Measurements from ENCODE around the gene SHOC2. TPM values are rescaled to one million over a fixed set of nuclear protein-coding genes. Genes with fewer than 3 reads are reported as not detected.

SHOC2 gene
- total and polyA plus RNA-seq, 7 donors, result 20.0 to 45.8 (median 35.4) TPM

DNA sequence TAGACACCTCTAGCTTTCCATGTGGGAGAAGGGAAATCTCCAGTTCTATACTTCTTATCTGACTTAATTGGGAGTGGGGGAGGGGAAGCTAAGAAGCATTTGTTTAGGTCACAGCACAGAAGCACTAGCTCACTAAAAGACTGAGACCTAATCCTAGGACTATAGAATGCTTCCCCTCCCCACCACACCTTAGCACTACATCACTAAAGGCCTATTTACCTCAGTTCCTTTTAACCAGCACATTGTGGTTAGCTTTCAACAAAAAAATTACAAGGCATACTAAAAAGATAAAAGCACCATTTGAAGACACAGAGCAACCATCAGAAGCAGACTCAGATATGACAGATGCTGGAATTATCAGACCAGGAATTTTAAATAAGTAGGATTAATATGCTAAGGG lies 103.7 kb downstream of the SHOC2 start:
- TF ChIP-seq, protein P1, sequence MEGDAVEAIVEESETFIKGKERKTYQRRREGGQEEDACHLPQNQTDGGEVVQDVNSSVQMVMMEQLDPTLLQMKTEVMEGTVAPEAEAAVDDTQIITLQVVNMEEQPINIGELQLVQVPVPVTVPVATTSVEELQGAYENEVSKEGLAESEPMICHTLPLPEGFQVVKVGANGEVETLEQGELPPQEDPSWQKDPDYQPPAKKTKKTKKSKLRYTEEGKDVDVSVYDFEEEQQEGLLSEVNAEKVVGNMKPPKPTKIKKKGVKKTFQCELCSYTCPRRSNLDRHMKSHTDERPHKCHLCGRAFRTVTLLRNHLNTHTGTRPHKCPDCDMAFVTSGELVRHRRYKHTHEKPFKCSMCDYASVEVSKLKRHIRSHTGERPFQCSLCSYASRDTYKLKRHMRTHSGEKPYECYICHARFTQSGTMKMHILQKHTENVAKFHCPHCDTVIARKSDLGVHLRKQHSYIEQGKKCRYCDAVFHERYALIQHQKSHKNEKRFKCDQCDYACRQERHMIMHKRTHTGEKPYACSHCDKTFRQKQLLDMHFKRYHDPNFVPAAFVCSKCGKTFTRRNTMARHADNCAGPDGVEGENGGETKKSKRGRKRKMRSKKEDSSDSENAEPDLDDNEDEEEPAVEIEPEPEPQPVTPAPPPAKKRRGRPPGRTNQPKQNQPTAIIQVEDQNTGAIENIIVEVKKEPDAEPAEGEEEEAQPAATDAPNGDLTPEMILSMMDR (IDR thresholded peaks at IDR 0.05), result no peak
- H3K36me3 ChIP-seq (ENCODE audit: insufficient read depth in 1 of 2, low read depth in 1 of 2), result peaks cover 0 to 5% of the 10 kb centered on the region in 2 donors
- intact Hi-C loops (cut with DNase I), result no loop called here
- no peaks in the 10 kb centered on the region for H3K4me1 ChIP-seq
- DNase-seq (no peak), ATAC-seq (no peak)
- H3K4me3 ChIP-seq, result no peak overlapping the region
- H3K27ac ChIP-seq, result no peak overlapping the region
- H3K27me3 ChIP-seq (ENCODE audit: insufficient read depth in 3 of 3, low read length in 2 of 3), result no peaks in the 10 kb centered on the region
- H3K9me3 ChIP-seq, result no peaks in the 10 kb centered on the region

DNA sequence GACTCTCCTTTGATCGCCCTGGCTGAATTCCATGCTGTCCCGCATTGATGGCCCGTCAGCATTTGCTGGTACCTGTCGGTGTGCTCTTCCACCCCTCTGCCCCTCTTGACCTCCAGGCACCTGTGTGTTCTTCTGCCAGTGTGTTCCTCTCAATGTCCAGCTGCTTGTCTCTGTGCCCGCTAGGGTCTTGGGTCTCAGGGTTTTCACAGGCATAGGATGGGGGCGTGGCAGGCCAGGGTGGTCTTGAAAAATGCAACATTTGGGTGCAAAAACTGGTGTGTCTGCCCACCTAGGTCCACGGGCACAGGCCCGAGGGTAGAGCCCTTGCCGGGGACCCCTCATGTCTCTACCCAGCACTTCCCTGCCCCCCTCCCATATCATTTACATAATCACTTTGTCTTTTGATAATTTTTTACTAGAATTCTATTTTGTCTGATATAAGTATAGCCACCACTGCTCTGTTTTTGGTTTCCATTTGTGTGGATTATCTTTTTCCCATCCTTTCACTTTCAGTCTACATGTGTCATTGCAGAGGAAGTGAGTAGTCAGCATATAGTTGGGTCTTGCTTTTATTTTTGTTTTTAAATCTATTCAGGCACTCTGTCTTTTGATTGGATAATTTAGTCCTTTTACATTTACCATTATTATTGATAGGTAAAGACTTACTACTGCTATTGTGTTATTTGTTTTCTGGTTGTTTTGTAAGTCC lies 110.8 kb downstream of the SHOC2 start:
- no peak overlapping the region for H3K4me3 ChIP-seq
- no peaks in the 10 kb centered on the region for H3K36me3 ChIP-seq (ENCODE audit: insufficient read depth in 1 of 2, low read depth in 1 of 2)
- H3K27me3 ChIP-seq (ENCODE audit: insufficient read depth in 3 of 3, low read length in 2 of 3), result no peaks in the 10 kb centered on the region
- H3K27ac ChIP-seq, result no peak overlapping the region
- H3K9me3 ChIP-seq, result no peaks in the 10 kb centered on the region
- DNase-seq (no peak), ATAC-seq (no peak)
- TF ChIP-seq, protein P1 (IDR thresholded peaks at IDR 0.05), result no peak
- no peaks in the 10 kb centered on the region for H3K4me1 ChIP-seq
- WGBS, 3 donors, result 95 to 98% (median 97%) methylated on average over 9 of the region's 9 CpGs
- intact Hi-C loops (cut with DNase I), result no loop called here

DNA sequence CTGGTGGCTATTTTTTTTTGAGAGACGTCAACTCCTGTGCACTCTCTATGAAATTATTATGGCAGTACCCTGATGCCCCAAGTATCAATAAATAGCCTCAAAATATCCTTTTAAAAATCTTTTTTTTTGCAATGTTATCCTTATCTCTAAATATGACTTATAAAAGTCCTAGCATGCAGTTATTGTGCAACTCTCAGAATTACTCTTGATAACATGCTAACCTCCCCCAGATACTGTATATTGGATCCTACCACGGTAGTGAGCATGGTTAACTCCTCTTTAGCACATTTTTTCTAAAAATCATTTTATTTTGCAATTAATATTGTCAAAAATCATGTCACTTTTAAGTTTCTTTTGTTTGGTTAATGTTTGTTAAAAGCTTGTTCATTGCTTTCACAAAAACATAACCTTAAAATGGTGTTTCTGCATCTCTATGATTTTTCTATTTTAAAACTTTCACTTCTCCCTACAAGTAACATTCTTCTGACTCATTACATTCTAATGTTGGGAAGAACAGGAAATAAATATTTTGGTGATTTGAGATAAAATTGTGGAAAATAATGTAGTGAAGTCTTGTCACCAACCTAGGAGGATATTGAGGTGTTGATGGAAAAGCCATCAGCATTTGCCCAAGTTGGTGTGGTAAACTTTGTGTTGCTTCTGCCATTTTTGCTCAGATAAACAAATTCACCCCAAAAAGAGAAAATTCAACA lies 115.3 kb downstream of the SHOC2 start:
- no peak overlapping the region for H3K4me3 ChIP-seq
- intact Hi-C loops (cut with DNase I), result no loop called here
- peaks cover 2% of the 10 kb centered on the region for H3K9me3 ChIP-seq
- H3K27me3 ChIP-seq (ENCODE audit: insufficient read depth in 3 of 3, low read length in 2 of 3), result no peaks in the 10 kb centered on the region
- H3K36me3 ChIP-seq (ENCODE audit: insufficient read depth in 1 of 2, low read depth in 1 of 2), result no peaks in the 10 kb centered on the region
- H3K27ac ChIP-seq, result no peak overlapping the region
- WGBS, 3 donors, result 87 to 91% (median 90%) methylated on average over 2 of the region's 2 CpGs
- no peak for ATAC-seq
- no peak for DNase-seq
- TF ChIP-seq, protein P1 (IDR thresholded peaks at IDR 0.05), result no peak
- no peaks in the 10 kb centered on the region for H3K4me1 ChIP-seq

DNA sequence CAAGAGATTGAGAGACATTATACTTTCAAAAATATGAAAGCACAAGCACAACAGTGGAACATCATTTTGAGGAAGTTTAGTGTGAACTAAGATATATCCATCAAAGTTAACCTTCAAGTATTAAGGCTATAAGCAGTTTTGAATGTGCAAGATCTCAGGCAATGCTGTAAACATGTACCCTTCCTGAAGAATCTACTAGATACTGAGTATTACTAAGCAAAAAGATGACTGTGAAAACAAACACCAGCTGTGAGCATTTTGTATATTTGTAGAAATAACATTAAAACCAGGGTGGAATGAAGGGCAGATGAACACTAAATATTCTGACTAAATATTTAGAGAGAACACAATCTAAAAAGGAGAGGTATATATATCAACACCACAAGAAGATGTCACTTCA lies 116.1 kb downstream of the SHOC2 start:
- intact Hi-C loops (cut with DNase I), result no loop called here
- peaks cover 10% of the 10 kb centered on the region for H3K9me3 ChIP-seq

More for the DNA sequence above, 116.1 kb downstream of the SHOC2 start:
- Histone ChIP-seq H3K27me3 (ENCODE audit: insufficient read depth in 3 of 3, low read length in 2 of 3) (no peaks in the 10 kb centered on the region), H3K4me1 (no peaks in the 10 kb centered on the region), H3K27ac (no peak overlapping the region), H3K4me3 (no peak overlapping the region), H3K36me3 (ENCODE audit: insufficient read depth in 1 of 2, low read depth in 1 of 2) (no peaks in the 10 kb centered on the region)
- TF ChIP-seq, protein P1 (IDR thresholded peaks at IDR 0.05), result no peak
- ATAC-seq (no peak), DNase-seq (no peak)
